GM23248 (cell line): ENCODE measurements around the gene TMPRSS2. TPM values are rescaled to one million over a fixed set of nuclear protein-coding genes. Genes with fewer than 3 reads are reported as not detected.

ENCODE experiments used
- DNase-seq: peaks from one replicate; pipeline ENCODE4 v3.0.0-alpha.2; 2015
- H2AFZ ChIP-seq: fragments of 200-600 bp; sonication (generic); 2 replicates; pipeline ENCODE4 v1.6.1; 2016; ENCODE audit warnings: antibody characterized with exemption
- H3F3A ChIP-seq: fragments of 200-600 bp; sonication (generic); 2 replicates; pipeline ENCODE4 v1.6.1; 2016; ENCODE audit warnings: mild to moderate bottlenecking, antibody characterized with exemption, mixed run types; ENCODE audit not compliant: insufficient read depth
- H3K27ac ChIP-seq: fragments of 200-600 bp; sonication (generic); 2 replicates; pipeline ENCODE4 v1.5.1; 2016; ENCODE audit warnings: mild to moderate bottlenecking
- H3K27me3 ChIP-seq: fragments of 200-600 bp; sonication (generic); replicated peaks from 2 replicates; pipeline ENCODE4 v1.6.1; 2016; ENCODE audit warnings: mild to moderate bottlenecking; ENCODE audit not compliant: insufficient read depth
- H3K36me3 ChIP-seq: fragments of 200-600 bp; sonication (generic); 2 replicates; pipeline ENCODE4 v1.6.1; 2016; ENCODE audit warnings: low read depth, mild to moderate bottlenecking
- H3K4me1 ChIP-seq: fragments of 200-600 bp; sonication (generic); 2 replicates; pipeline ENCODE4 v1.6.1; 2016; ENCODE audit warnings: mild to moderate bottlenecking; ENCODE audit not compliant: insufficient read depth
- H3K4me2 ChIP-seq: fragments of 200-600 bp; sonication (generic); one replicate; pipeline ENCODE4 v1.6.1; 2016; ENCODE audit warnings: mild to moderate bottlenecking; ENCODE audit not compliant: unreplicated experiment
- H3K4me3 ChIP-seq: fragments of 200-600 bp; sonication (generic); 2 replicates; pipeline ENCODE4 v1.5.1; 2016; ENCODE audit warnings: mild to moderate bottlenecking
- H3K79me2 ChIP-seq: fragments of 200-600 bp; sonication (generic); 2 replicates; pipeline ENCODE4 v1.6.1; 2016; ENCODE audit warnings: mild to moderate bottlenecking; ENCODE audit not compliant: insufficient read depth
- H3K9ac ChIP-seq: fragments of 200-600 bp; sonication (generic); 2 replicates; pipeline ENCODE4 v1.6.1; 2016; ENCODE audit warnings: mild to moderate bottlenecking
- H3K9me2 ChIP-seq: fragments of 200-600 bp; sonication (generic); 2 replicates; pipeline ENCODE4 v1.6.1; 2016; ENCODE audit warnings: mixed run types, mild to moderate bottlenecking, moderate library complexity; ENCODE audit not compliant: insufficient read depth
- H3K9me3 ChIP-seq: fragments of 200-600 bp; sonication (generic); one replicate; pipeline ENCODE4 v1.6.1; 2017; ENCODE audit warnings: low read depth
- H4K20me1 ChIP-seq: fragments of 200-600 bp; sonication (generic); 2 replicates; pipeline ENCODE4 v1.6.0; 2016; ENCODE audit not compliant: insufficient read depth
- EZH2 ChIP-seq: fragments of 200-600 bp; sonication (generic); IDR thresholded peaks from 2 replicates; pipeline ENCODE4 v1.6.1; 2018; ENCODE audit warnings: antibody characterized with exemption, mild to moderate bottlenecking; ENCODE audit not compliant: insufficient read depth, poor library complexity, severe bottlenecking
- EZH2phosphoT487 ChIP-seq: fragments of 200-600 bp; sonication (generic); IDR thresholded peaks from 2 replicates; pipeline ENCODE4 v1.6.1; 2018; ENCODE audit warnings: antibody characterized with exemption, moderate library complexity, mild to moderate bottlenecking, low read depth; ENCODE audit not compliant: insufficient read depth
- WGBS, 2 experiments: methylation state at CpG; one replicate each; pipeline ENCODE4 v1.1.6; 2015 to 2017; ENCODE audit warnings: low lambda C conversion rate in 2 of 2, low coverage in 1 of 2; ENCODE audit errors: missing lambda C conversion rate in 2 of 2; 5-methylcytosine and 5-hydroxymethylcytosine counted together
- in situ Hi-C: fragments of 300-500 bp; cut with MboI; formaldehyde crosslinking; loops from 2 replicates; pipeline ENCODE4 v1.15.0; 2020
- polyA plus RNA-seq: library from polyadenylated mRNA; unstranded; fragments of >200 nt; fragmentation: Nextera tagmentation; extraction: Ambion mirVana; gene quantifications from 2 replicates; pipeline ENCODE4 v1.2.1, GENCODE V29; 2016
- total RNA-seq: library from RNA; depleted of rRNA; stranded (reverse); fragments of >200 nt; shearing (Covaris generic); gene quantifications from 2 replicates; pipeline ENCODE4 v1.2.3, GENCODE V29; 2014

TMPRSS2 gene
- total and polyA plus RNA-seq, 2 experiments from 2014 or later: not detected

GRCh38 chr21:41432562-41433460 lies 75.1 kb downstream of the TMPRSS2 start:
- Histone ChIP-seq H3K27me3 (no peaks in the 10 kb centered on the region), H3K9me2 (no peaks in the 10 kb centered on the region), H3K36me3 (no peaks in the 10 kb centered on the region), H3K4me3 (no peak overlapping the region), H3K4me1 (no peaks in the 10 kb centered on the region), H2AFZ (no peak overlapping the region), H4K20me1 (no peaks in the 10 kb centered on the region), H3F3A (no peaks in the 10 kb centered on the region), H3K9me3 (no peaks in the 10 kb centered on the region), H3K9ac (no peak overlapping the region), H3K27ac (no peak overlapping the region), H3K79me2 (no peaks in the 10 kb centered on the region), H3K4me2 (no peak overlapping the region)
- in situ Hi-C loops: no loop called here
- WGBS, 2 experiments: 65 to 70% methylated on average over 10 of the region's 10 CpGs
- DNase-seq: no peak
- no peak for TF ChIP-seq EZH2phosphoT487
- TF ChIP-seq EZH2: no peak

- in situ Hi-C loops: no loop called here
- no peak for DNase-seq
- no peak overlapping the region for H2AFZ ChIP-seq
These were observed 76.0 kb downstream of the TMPRSS2 start for GRCh38 chr21:41431788-41432548.

GRCh38 chr21:41429925-41430491 lies 78.0 kb downstream of the TMPRSS2 start:
- in situ Hi-C loops: no loop called here
- Histone ChIP-seq H3K36me3 (no peaks in the 10 kb centered on the region), H3K9me2 (no peaks in the 10 kb centered on the region)

More at GRCh38 chr21:41431788-41432548, 76.0 kb downstream of the TMPRSS2 start:
- no peak overlapping the region for H3K4me2 ChIP-seq
- no peaks in the 10 kb centered on the region for H3K36me3 ChIP-seq
- no peaks in the 10 kb centered on the region for H4K20me1 ChIP-seq
- no peak overlapping the region for H3K27ac ChIP-seq
- no peaks in the 10 kb centered on the region for H3K4me1 ChIP-seq
- no peaks in the 10 kb centered on the region for H3K9me2 ChIP-seq
- no peak overlapping the region for H3K9ac ChIP-seq
- H3K4me3 ChIP-seq: no peak overlapping the region
- TF ChIP-seq EZH2 (no peak), EZH2phosphoT487 (no peak)
- peaks cover 1% of the 10 kb centered on the region for H3K27me3 ChIP-seq
- no peaks in the 10 kb centered on the region for H3F3A ChIP-seq
- 81 to 84% methylated on average over 16 of the region's 16 CpGs for WGBS, 2 experiments
- H3K9me3 ChIP-seq: no peaks in the 10 kb centered on the region
- H3K79me2 ChIP-seq: no peaks in the 10 kb centered on the region

GRCh38 chr21:41429305-41429704 lies 78.7 kb downstream of the TMPRSS2 start:
- 79% methylated on average over 3 of the region's 3 CpGs for WGBS, 2 experiments
- Histone ChIP-seq H3K9me3 (no peaks in the 10 kb centered on the region), H3K79me2 (no peaks in the 10 kb centered on the region), H3K27me3 (peaks cover 6% of the 10 kb centered on the region), H3K9ac (no peak overlapping the region), H3K4me3 (no peak overlapping the region), H3K4me2 (no peak overlapping the region), H3F3A (no peaks in the 10 kb centered on the region), H3K9me2 (no peaks in the 10 kb centered on the region), H2AFZ (no peak overlapping the region), H4K20me1 (no peaks in the 10 kb centered on the region), H3K4me1 (no peaks in the 10 kb centered on the region), H3K36me3 (no peaks in the 10 kb centered on the region), H3K27ac (no peak overlapping the region)
- no peak for DNase-seq
- in situ Hi-C loops: no loop called here
- no peak for TF ChIP-seq EZH2phosphoT487
- TF ChIP-seq EZH2: no peak

More at GRCh38 chr21:41429925-41430491, 78.0 kb downstream of the TMPRSS2 start:
- no peak overlapping the region for H3K27ac ChIP-seq
- no peaks in the 10 kb centered on the region for H4K20me1 ChIP-seq
- no peak overlapping the region for H3K9ac ChIP-seq
- no peak overlapping the region for H2AFZ ChIP-seq
- H3F3A ChIP-seq: no peaks in the 10 kb centered on the region
- no peaks in the 10 kb centered on the region for H3K9me3 ChIP-seq
- no peaks in the 10 kb centered on the region for H3K4me1 ChIP-seq
- peaks cover 6% of the 10 kb centered on the region for H3K27me3 ChIP-seq
- no peak overlapping the region for H3K4me3 ChIP-seq
- TF ChIP-seq EZH2phosphoT487: no peak
- no peak for DNase-seq
- H3K79me2 ChIP-seq: no peaks in the 10 kb centered on the region
- no peak overlapping the region for H3K4me2 ChIP-seq
- WGBS, 2 experiments: 65 to 68% methylated on average over 9 of the region's 9 CpGs
